Chondrocyte (in vitro differentiated cells): ENCODE results near the gene TPI1. TPM values are rescaled to one million over a fixed set of nuclear protein-coding genes. Genes with fewer than 3 reads are reported as not detected.
"Not testable (repeated sequence)": the region's sequence is repeated elsewhere in the genome, so short reads cannot be mapped to it uniquely, and the experiment has no call there.

Experiments
- DNase-seq: peaks from one replicate; pipeline ENCODE4 v3.0.0; 2021; ENCODE audit warnings: mixed read lengths, low spot score
- H3K27ac Mint-ChIP-seq: one replicate; pipeline ENCODE4 v1.8.0; 2021; ENCODE audit warnings: mild to moderate bottlenecking, moderate library complexity, mixed read lengths; ENCODE audit not compliant: unreplicated experiment
- H3K27me3 Mint-ChIP-seq: 2 replicates; pipeline ENCODE4 v1.8.0; 2021; ENCODE audit warnings: low read depth, mixed read lengths
- H3K36me3 Mint-ChIP-seq: 2 replicates; pipeline ENCODE4 v1.8.0; 2021; ENCODE audit warnings: low read depth, mixed read lengths
- H3K4me1 Mint-ChIP-seq: 2 replicates; pipeline ENCODE4 v1.8.0; 2021; ENCODE audit warnings: low read depth, mild to moderate bottlenecking, mixed read lengths
- H3K4me3 Mint-ChIP-seq: one replicate; pipeline ENCODE4 v1.8.0; 2021; ENCODE audit warnings: mild to moderate bottlenecking, moderate library complexity, mixed read lengths; ENCODE audit not compliant: unreplicated experiment
- H3K9me3 Mint-ChIP-seq: 2 replicates; pipeline ENCODE4 v1.8.0; 2021; ENCODE audit warnings: low read depth, mixed read lengths
- total RNA-seq: library from RNA; stranded (reverse); gene quantifications from 3 replicates; pipeline ENCODE4 v1.2.1, GENCODE V29; 2021
- TF ChIP-seq, protein P1 (sequence below): fragments of 200-600 bp; sonication (generic); IDR thresholded peaks from 2 replicates; pipeline ENCODE4 v1.5.0; 2021; ENCODE audit warnings: antibody characterized with exemption, mild to moderate bottlenecking, moderate library complexity

Gene TPI1
- total RNA-seq, 1 donor from 2014 or later = 551 TPM

DNA sequence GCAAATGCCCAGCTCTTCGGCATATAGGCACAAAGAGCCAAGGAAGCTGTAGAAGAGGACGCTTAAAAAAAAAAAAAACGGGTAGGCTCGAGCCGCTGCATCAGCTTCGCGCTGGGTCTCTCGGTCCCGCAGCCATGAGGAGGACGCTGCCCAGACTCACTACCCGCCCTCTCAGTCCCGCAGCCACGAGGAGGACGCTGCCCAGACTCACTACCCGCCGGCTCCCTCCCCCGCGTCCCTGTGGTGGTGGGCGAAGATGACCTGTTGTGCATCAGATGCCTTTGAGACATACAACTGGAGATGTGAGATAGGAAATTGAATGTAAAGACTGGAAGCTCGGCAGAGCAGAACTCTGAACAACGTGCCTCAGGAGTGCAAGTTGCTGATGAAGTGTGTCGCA lies 17.2 kb downstream of the TPI1 start:
- no peak overlapping the region for H3K27ac Mint-ChIP-seq
- TF ChIP-seq, protein P1, sequence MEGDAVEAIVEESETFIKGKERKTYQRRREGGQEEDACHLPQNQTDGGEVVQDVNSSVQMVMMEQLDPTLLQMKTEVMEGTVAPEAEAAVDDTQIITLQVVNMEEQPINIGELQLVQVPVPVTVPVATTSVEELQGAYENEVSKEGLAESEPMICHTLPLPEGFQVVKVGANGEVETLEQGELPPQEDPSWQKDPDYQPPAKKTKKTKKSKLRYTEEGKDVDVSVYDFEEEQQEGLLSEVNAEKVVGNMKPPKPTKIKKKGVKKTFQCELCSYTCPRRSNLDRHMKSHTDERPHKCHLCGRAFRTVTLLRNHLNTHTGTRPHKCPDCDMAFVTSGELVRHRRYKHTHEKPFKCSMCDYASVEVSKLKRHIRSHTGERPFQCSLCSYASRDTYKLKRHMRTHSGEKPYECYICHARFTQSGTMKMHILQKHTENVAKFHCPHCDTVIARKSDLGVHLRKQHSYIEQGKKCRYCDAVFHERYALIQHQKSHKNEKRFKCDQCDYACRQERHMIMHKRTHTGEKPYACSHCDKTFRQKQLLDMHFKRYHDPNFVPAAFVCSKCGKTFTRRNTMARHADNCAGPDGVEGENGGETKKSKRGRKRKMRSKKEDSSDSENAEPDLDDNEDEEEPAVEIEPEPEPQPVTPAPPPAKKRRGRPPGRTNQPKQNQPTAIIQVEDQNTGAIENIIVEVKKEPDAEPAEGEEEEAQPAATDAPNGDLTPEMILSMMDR = no peak
- no peaks in the 10 kb centered on the region for H3K9me3 Mint-ChIP-seq
- H3K4me3 Mint-ChIP-seq = no peak overlapping the region
- peaks cover 2% of the 10 kb centered on the region for H3K36me3 Mint-ChIP-seq
- no peaks in the 10 kb centered on the region for H3K27me3 Mint-ChIP-seq
- no peaks in the 10 kb centered on the region for H3K4me1 Mint-ChIP-seq
- DNase-seq = peak; percentile 80

DNA sequence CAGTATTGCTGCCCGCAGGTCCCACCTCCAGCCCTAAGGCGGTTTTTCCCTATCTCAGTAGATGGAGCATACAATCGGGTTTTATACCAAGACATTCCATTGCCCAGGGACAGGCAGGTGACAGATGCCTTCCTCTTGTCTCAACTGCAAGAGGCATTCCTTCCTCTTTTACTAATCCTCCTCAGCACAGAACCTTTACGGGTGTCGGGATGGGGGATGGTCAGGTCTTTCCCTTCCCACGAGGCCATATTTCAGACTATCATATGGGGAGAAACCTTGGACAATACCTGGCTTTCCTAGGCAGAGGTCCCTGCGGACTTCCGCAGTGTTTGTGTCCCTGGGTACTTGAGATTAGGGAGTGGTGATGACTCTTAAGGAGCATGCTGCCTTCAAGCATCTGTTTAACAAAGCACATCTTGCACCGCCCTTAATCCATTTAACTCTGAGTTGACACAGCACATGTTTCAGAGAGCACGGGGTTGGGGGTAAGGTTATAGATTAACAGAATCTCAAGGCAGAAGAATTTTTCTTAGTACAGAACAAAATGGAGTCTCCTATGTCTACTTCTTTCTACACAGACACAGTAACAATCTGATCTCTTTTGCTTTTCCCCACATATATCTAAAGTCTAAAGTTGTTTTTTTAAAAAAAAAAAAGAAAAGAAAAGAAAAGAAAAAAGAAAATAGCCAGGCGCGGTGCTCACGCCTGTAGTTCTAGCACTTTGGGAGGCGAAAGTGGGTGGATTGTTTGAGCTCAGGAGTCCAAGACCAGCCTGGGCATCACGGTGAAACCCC lies 19.1 kb downstream of the TPI1 start:
- H3K9me3 Mint-ChIP-seq, H3K4me3 Mint-ChIP-seq, H3K4me1 Mint-ChIP-seq, H3K27me3 Mint-ChIP-seq, H3K36me3 Mint-ChIP-seq: not testable (repeated sequence)
- H3K27ac Mint-ChIP-seq = peak overlapping the region; percentile 83
- peak; percentile 15 for DNase-seq

DNA sequence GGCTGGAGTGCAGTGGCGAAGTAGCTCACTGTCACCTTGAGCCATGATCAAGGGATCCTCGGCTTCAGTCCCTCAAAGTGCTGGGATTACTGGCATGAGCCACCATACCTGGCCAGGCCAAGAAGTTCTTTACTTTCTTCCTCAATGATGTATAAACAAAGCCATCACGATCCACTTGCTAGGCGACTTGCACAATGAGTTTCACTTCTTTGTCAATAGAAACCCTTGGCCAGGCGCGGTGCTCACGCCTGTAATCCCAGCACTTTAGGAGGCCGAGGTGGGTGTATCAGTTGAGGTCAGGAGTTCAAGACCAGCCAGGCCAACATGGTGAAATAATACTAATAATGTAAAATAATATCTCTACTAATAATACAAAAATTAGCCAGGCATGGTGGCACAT lies 20.1 kb downstream of the TPI1 start:
- no peak overlapping the region for H3K4me3 Mint-ChIP-seq
- peaks cover 2% of the 10 kb centered on the region for H3K36me3 Mint-ChIP-seq
- TF ChIP-seq, protein P1 = no peak
- H3K4me1 Mint-ChIP-seq = peaks cover 13% of the 10 kb centered on the region
- no peak overlapping the region for H3K27ac Mint-ChIP-seq
- no peaks in the 10 kb centered on the region for H3K27me3 Mint-ChIP-seq
- no peaks in the 10 kb centered on the region for H3K9me3 Mint-ChIP-seq
- DNase-seq = peak; percentile 15

DNA sequence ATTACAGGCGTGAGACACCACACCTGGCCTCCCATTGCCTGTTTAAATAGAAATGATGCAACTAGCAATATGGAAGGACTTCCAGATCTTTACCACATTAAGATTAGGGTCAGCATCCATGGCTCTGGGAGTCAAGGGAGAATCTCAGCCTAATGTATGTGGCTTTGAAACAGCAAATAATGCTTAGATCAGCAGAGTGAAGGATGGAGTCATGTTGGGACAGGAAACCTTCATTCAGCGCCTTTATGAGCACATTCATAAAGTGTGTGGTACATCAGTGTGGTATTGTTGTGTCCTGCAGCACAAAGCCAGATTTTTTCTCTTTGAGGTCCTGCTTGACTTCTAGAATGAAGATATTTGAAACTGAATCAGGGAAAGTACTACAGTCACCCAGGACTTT lies 21.0 kb downstream of the TPI1 start:
- peaks cover 15% of the 10 kb centered on the region for H3K4me1 Mint-ChIP-seq
- H3K9me3 Mint-ChIP-seq = no peaks in the 10 kb centered on the region
- TF ChIP-seq, protein P1 = no peak
- H3K4me3 Mint-ChIP-seq = no peak overlapping the region
- no peak for DNase-seq
- H3K27ac Mint-ChIP-seq = no peak overlapping the region
- H3K36me3 Mint-ChIP-seq = peaks cover 1% of the 10 kb centered on the region
- H3K27me3 Mint-ChIP-seq = no peaks in the 10 kb centered on the region

DNA sequence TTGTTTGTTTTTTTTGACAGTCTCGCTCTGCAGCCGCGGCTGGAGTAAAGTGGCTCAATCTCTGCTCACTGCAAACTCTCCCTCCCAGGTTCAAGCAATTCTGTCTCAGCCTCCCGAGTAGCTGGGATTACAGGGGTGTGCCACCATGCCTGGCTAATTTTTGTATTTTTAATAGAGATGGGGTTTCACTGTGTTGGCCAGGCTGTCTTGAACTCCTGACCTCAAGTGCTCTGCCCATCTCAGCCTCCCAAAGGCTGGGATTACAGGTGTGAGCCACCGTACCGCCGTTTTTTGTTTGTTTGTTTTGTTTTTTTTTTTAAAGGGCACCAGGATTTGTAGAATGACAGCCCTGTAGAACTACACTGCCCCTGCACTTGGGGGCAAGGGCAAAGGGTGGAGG lies 21.5 kb downstream of the TPI1 start:
- H3K36me3 Mint-ChIP-seq, H3K9me3 Mint-ChIP-seq, H3K27ac Mint-ChIP-seq, H3K4me3 Mint-ChIP-seq, H3K27me3 Mint-ChIP-seq: not testable (repeated sequence)
- peak; percentile 9 for DNase-seq
- peaks cover 15% of the 10 kb centered on the region for H3K4me1 Mint-ChIP-seq

DNA sequence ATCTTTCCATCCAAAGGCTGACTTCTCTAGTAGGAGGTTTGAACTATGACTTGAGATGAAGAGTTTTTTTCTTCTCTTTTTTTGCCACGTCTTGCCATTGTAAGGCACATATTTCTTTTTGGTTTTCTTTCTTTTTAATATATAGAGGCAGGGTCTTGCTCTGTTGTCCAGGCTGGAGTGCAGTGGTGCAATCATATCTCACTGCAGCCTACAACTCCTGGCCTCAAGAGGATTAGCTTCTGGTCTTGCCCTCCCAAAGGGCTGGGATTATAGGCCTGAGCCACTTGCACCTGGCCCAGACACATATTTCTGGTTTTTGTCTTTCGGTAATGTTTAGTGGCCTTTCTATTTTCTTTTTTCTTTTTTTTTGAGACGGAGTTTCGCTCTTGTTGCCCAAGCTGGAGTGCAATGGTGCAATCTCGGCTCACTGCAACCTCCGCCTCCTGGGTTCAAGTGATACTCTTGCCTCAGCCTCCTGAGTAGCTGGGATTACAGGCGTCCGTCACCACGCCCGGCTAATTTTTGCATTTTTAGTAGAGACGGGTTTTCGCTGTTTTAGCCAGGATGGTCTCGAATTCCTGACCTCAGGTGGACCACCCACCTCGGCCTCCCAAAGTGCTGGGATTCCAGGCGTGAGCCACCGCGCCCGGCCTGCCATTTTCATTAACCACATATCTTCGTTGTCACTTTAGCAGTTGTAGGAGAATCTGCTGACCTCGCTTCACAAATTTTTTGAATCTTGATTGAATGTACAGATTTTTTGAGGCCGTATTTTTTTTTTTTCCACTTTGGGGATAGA lies 22.6 kb downstream of the TPI1 start:
- Mint-ChIP-seq H3K4me3 (peak overlapping the region; percentile 72), H3K27ac (peak overlapping the region; percentile 92), H3K4me1 (peaks cover 15% of the 10 kb centered on the region)
- not testable (repeated sequence) for H3K27me3 Mint-ChIP-seq, H3K9me3 Mint-ChIP-seq, H3K36me3 Mint-ChIP-seq
- peak; percentile 37 for DNase-seq
